HepG2 (cell line): Measurements from ENCODE around the gene SMYD1. TPM values are rescaled to one million over a fixed set of nuclear protein-coding genes. Genes with fewer than 3 reads are reported as not detected.

ENCODE experiments used
- DNMT3B ChIP-seq: conservative IDR thresholded peaks from 2 replicates; pipeline ENCODE4 v1.6.1; 2016; ENCODE audit warnings: missing biosample characterization, control low read depth
- HMG20A ChIP-seq: IDR thresholded peaks from 2 replicates; pipeline ENCODE4 v1.6.1; 2016; ENCODE audit warnings: borderline replicate concordance
- ONECUT2 ChIP-seq: sonication (generic); formaldehyde crosslinking; IDR thresholded peaks from 2 replicates; pipeline ENCODE4 v1.4.0; 2020; ENCODE audit warnings: missing genetic modification reagents
- SAP130 ChIP-seq: IDR thresholded peaks from 2 replicates; pipeline ENCODE4 v1.6.1; 2016; ENCODE audit warnings: low read depth
- ZNF382 ChIP-seq: sonication (generic); formaldehyde crosslinking; IDR thresholded peaks from 2 replicates; pipeline ENCODE4 v1.5.0; 2020; ENCODE audit warnings: missing genetic modification reagents, mild to moderate bottlenecking, borderline replicate concordance
- ZNF761 ChIP-seq: sonication (generic); formaldehyde crosslinking; conservative IDR thresholded peaks from 2 replicates; pipeline ENCODE4 v1.4.0; 2020; ENCODE audit warnings: mild to moderate bottlenecking, missing genetic modification reagents
- ZNF83 ChIP-seq: sonication (generic); formaldehyde crosslinking; IDR thresholded peaks from 2 replicates; pipeline ENCODE4 v1.4.0; 2020; ENCODE audit warnings: missing genetic modification reagents, mild to moderate bottlenecking, borderline replicate concordance
- ZSCAN31 ChIP-seq: sonication (generic); formaldehyde crosslinking; IDR thresholded peaks from 2 replicates; pipeline ENCODE4 v1.5.0; 2020; ENCODE audit warnings: low read depth, mild to moderate bottlenecking, missing genetic modification reagents
- polyA plus RNA-seq, 8 experiments: library from polyadenylated mRNA; depleted of rRNA in 3 of 8; stranded (reverse) in 7 of 8; unstranded in 1 of 8; fragments of >200 nt; fragmentation: Illumina TruSeq in 4 of 8; extraction: Trizol in 4 of 8; gene quantifications; 2 replicates each; pipeline versions ENCODE4 v1.2.1 to v1.2.3, GENCODE V29; 2011 to 2016; ENCODE audit warnings: low read depth in 4 of 8, missing spikeins in 1 of 8, mixed read lengths in 1 of 8; ENCODE audit not compliant: insufficient read depth in 1 of 8
- total RNA-seq, 5 experiments: library from RNA; depleted of rRNA; stranded (reverse); fragments of >200 nt; fragmentation: Illumina TruSeq; extraction: Trizol; gene quantifications; 2 replicates each; pipeline ENCODE4 v1.2.3, GENCODE V29; 2016; ENCODE audit warnings: low read depth in 1 of 5
- TF ChIP-seq, protein P1 (sequence below): sonication (generic); formaldehyde crosslinking; IDR thresholded peaks from 2 replicates; pipeline ENCODE4 v1.5.0; 2020; ENCODE audit warnings: mild to moderate bottlenecking, missing genetic modification reagents, borderline replicate concordance
- TF ChIP-seq, protein P2 (sequence below): sonication (generic); formaldehyde crosslinking; IDR thresholded peaks from 2 replicates; pipeline ENCODE4 v1.4.0; 2020; ENCODE audit warnings: missing genetic modification reagents, mild to moderate bottlenecking, borderline replicate concordance
- TF ChIP-seq, protein P3 (sequence below): sonication (generic); formaldehyde crosslinking; IDR thresholded peaks from 2 replicates; pipeline ENCODE4 v1.5.1; 2020; ENCODE audit warnings: missing genetic modification reagents, mild to moderate bottlenecking, borderline replicate concordance
- TF ChIP-seq, protein P4 (sequence below): sonication (generic); formaldehyde crosslinking; IDR thresholded peaks from 2 replicates; pipeline ENCODE4 v1.4.0; 2020; ENCODE audit warnings: mild to moderate bottlenecking, missing genetic modification reagents
- TF ChIP-seq, protein P5 (sequence below): IDR thresholded peaks from 2 replicates; pipeline ENCODE4 v1.6.1; 2016; ENCODE audit warnings: missing compliant biosample characterization, missing genetic modification reagents, borderline replicate concordance
- TF ChIP-seq, protein P6 (sequence below): sonication (generic); formaldehyde crosslinking; IDR thresholded peaks from 2 replicates; pipeline ENCODE4 v1.8.0; 2022; ENCODE audit warnings: missing genetic modification reagents, low read depth, mild to moderate bottlenecking, borderline replicate concordance

SMYD1 gene
- total and polyA plus RNA-seq, 2 of the 13 experiments (the other 11 are each of a cell fraction or from before 2014, with no cell fraction given): not detected

DNA sequence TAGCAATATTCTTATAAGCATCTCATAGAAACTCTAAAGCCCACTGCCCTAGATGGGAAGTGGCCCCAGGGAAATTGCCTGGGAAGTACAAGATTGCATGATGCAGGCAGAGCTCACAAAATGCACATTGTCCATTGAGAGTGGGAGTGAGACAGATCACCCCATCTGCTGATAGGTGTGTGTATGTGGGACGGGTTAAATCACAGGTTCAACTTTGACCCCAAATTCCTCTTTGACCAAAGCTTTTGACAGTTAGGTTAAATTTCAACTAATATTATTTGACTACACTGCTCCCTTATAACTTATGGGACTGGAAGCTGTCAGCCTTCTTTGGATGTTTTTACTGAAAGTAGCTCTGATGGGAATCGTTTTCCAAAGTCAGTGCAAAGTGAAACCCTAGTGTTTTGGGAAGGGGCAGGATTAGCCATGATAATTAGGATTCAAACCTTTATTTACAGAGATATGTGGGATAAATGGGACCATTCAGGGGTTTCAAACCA is 71.6 kb downstream of the SMYD1 start (continued):
- TF ChIP-seq, protein P1, sequence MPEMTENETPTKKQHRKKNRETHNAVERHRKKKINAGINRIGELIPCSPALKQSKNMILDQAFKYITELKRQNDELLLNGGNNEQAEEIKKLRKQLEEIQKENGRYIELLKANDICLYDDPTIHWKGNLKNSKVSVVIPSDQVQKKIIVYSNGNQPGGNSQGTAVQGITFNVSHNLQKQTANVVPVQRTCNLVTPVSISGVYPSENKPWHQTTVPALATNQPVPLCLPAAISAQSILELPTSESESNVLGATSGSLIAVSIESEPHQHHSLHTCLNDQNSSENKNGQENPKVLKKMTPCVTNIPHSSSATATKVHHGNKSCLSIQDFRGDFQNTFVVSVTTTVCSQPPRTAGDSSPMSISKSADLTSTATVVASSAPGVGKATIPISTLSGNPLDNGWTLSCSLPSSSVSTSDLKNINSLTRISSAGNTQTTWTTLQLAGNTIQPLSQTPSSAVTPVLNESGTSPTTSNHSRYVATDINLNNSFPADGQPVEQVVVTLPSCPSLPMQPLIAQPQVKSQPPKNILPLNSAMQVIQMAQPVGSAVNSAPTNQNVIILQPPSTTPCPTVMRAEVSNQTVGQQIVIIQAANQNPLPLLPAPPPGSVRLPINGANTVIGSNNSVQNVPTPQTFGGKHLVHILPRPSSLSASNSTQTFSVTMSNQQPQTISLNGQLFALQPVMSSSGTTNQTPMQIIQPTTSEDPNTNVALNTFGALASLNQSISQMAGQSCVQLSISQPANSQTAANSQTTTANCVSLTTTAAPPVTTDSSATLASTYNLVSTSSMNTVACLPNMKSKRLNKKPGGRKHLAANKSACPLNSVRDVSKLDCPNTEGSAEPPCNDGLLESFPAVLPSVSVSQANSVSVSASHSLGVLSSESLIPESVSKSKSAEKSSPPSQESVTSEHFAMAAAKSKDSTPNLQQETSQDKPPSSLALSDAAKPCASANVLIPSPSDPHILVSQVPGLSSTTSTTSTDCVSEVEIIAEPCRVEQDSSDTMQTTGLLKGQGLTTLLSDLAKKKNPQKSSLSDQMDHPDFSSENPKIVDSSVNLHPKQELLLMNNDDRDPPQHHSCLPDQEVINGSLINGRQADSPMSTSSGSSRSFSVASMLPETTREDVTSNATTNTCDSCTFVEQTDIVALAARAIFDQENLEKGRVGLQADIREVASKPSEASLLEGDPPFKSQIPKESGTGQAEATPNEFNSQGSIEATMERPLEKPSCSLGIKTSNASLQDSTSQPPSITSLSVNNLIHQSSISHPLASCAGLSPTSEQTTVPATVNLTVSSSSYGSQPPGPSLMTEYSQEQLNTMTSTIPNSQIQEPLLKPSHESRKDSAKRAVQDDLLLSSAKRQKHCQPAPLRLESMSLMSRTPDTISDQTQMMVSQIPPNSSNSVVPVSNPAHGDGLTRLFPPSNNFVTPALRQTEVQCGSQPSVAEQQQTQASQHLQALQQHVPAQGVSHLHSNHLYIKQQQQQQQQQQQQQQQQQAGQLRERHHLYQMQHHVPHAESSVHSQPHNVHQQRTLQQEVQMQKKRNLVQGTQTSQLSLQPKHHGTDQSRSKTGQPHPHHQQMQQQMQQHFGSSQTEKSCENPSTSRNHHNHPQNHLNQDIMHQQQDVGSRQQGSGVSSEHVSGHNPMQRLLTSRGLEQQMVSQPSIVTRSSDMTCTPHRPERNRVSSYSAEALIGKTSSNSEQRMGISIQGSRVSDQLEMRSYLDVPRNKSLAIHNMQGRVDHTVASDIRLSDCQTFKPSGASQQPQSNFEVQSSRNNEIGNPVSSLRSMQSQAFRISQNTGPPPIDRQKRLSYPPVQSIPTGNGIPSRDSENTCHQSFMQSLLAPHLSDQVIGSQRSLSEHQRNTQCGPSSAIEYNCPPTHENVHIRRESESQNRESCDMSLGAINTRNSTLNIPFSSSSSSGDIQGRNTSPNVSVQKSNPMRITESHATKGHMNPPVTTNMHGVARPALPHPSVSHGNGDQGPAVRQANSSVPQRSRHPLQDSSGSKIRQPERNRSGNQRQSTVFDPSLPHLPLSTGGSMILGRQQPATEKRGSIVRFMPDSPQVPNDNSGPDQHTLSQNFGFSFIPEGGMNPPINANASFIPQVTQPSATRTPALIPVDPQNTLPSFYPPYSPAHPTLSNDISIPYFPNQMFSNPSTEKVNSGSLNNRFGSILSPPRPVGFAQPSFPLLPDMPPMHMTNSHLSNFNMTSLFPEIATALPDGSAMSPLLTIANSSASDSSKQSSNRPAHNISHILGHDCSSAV (CRISPR knock-in tag): no peak
- TF ChIP-seq, protein P2, sequence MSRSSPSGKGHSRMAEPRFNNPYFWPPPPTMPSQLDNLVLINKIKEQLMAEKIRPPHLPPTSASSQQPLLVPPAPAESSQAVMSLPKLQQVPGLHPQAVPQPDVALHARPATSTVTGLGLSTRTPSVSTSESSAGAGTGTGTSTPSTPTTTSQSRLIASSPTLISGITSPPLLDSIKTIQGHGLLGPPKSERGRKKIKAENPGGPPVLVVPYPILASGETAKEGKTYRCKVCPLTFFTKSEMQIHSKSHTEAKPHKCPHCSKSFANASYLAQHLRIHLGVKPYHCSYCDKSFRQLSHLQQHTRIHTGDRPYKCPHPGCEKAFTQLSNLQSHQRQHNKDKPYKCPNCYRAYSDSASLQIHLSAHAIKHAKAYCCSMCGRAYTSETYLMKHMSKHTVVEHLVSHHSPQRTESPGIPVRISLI: no peak; the same call in 1 of the 2 replicates
- TF ChIP-seq ZNF83 (CRISPR knock-in tag): no peak
- TF ChIP-seq ZNF761 (CRISPR knock-in tag): 0 out of 2 replicates have a peak, but pooled peaks have one; percentile 58
- no peak for TF ChIP-seq DNMT3B (CRISPR knock-in tag)
- peak; percentile 94 for TF ChIP-seq HMG20A (CRISPR knock-in tag)
- no peak for TF ChIP-seq ZNF382 (CRISPR knock-in tag)
- TF ChIP-seq, protein P3, sequence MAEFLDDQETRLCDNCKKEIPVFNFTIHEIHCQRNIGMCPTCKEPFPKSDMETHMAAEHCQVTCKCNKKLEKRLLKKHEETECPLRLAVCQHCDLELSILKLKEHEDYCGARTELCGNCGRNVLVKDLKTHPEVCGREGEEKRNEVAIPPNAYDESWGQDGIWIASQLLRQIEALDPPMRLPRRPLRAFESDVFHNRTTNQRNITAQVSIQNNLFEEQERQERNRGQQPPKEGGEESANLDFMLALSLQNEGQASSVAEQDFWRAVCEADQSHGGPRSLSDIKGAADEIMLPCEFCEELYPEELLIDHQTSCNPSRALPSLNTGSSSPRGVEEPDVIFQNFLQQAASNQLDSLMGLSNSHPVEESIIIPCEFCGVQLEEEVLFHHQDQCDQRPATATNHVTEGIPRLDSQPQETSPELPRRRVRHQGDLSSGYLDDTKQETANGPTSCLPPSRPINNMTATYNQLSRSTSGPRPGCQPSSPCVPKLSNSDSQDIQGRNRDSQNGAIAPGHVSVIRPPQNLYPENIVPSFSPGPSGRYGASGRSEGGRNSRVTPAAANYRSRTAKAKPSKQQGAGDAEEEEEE (CRISPR knock-in tag): no peak
- TF ChIP-seq, protein P4, sequence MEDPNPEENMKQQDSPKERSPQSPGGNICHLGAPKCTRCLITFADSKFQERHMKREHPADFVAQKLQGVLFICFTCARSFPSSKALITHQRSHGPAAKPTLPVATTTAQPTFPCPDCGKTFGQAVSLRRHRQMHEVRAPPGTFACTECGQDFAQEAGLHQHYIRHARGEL (CRISPR knock-in tag): no peak
- TF ChIP-seq, protein P5, sequence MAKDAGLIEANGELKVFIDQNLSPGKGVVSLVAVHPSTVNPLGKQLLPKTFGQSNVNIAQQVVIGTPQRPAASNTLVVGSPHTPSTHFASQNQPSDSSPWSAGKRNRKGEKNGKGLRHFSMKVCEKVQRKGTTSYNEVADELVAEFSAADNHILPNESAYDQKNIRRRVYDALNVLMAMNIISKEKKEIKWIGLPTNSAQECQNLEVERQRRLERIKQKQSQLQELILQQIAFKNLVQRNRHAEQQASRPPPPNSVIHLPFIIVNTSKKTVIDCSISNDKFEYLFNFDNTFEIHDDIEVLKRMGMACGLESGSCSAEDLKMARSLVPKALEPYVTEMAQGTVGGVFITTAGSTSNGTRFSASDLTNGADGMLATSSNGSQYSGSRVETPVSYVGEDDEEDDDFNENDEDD (CRISPR knock-in tag): peak; percentile 40; the same call in 1 of the 2 replicates
- TF ChIP-seq, protein P6, sequence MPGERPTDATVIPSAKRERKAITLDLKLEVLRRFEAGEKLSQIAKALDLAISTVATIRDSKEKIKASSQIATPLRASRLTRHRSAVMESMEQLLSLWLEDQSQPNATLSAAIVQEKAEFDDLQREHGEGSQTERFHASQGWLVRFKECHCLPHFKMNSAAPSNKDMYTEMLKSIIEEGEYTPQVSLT: no peak
- TF ChIP-seq ONECUT2: no peak
- peak; percentile 97 for TF ChIP-seq SAP130
- no peak for TF ChIP-seq ZSCAN31 (CRISPR knock-in tag)
